ENCODE measurements around the gene KIRREL3. TPM values are rescaled to one million over a fixed set of nuclear protein-coding genes. Genes with fewer than 3 reads are reported as not detected.
A peak's percentile ranks its signal among the peaks of the same experiment; 100 is the strongest.

KIRREL3 gene
- total RNA-seq, 1 donor from 2014 or later, result not detected

- H3K4me3 Mint-ChIP-seq (ENCODE audit: low read depth), result no peak overlapping the region
- peaks cover 7% of the 10 kb centered on the region for H3K27me3 Mint-ChIP-seq (ENCODE audit: low read depth)
- H3K4me1 Mint-ChIP-seq (ENCODE audit: low read depth), result peaks cover 28% of the 10 kb centered on the region
- DNase-seq (ENCODE audit: low spot score), result no peak
- H3K36me3 Mint-ChIP-seq (ENCODE audit: low read depth), result no peaks in the 10 kb centered on the region
- no peaks in the 10 kb centered on the region for H3K9me3 Mint-ChIP-seq
- H3K27ac Mint-ChIP-seq, result no peak overlapping the region
- intact Hi-C loops (cut with micrococcal nuclease), result loop anchor here (2.0 kb wide), 2 partner anchors 65 to 115 kb away; partner anchors contain the start of genes DCPS and ST3GAL4
Measured at GRCh38 chr11:126419801-126420697, 580.5 kb downstream of the KIRREL3 start.

GRCh38 chr11:126418887-126419286, 581.7 kb downstream of the KIRREL3 start:
- peaks cover 28% of the 10 kb centered on the region for H3K4me1 Mint-ChIP-seq (ENCODE audit: low read depth)
- intact Hi-C loops (cut with micrococcal nuclease), result no loop called here
- DNase-seq (ENCODE audit: low spot score), result no peak
- H3K4me3 Mint-ChIP-seq (ENCODE audit: low read depth), result no peak overlapping the region
- no peaks in the 10 kb centered on the region for H3K9me3 Mint-ChIP-seq
- H3K27me3 Mint-ChIP-seq (ENCODE audit: low read depth), result peaks cover 7% of the 10 kb centered on the region
- no peak overlapping the region for H3K27ac Mint-ChIP-seq
- H3K36me3 Mint-ChIP-seq (ENCODE audit: low read depth), result no peaks in the 10 kb centered on the region

- H3K4me3 Mint-ChIP-seq (ENCODE audit: low read depth), result peak overlapping the region; percentile 39
- intact Hi-C loops (cut with micrococcal nuclease), result no loop called here
- no peak for DNase-seq (ENCODE audit: low spot score)
Measured at GRCh38 chr11:126417091-126417862, 583.3 kb downstream of the KIRREL3 start.

DNA sequence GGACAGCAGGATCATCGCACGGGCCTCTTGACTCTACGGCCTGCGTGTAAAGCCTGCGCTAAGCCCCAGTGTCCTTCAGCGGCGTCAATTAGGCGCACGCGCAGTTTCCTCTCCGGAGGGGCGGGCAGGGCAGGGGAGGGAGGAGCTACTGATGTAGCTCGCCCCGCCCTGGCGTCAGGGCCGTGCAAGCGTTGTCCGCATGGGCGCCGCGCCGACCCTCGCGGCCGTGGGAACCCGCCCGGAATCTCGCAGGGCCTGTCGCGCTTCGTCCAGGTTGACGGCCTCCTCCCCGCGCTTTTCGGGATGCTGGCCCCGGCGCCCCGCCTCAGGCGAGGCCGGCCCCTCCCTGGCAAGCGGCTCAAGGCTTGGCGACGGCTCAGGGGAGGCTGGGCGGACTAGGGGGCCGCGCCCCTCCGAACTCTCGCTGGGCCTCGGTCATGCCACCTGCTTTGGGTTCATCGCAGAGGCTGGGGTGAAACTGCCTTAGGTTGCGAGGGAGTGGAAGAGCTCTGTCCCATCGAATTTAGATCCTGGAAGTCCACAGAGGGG, 584.0 kb downstream of the KIRREL3 start:
- Mint-ChIP-seq H3K27me3 (ENCODE audit: low read depth) (peaks cover 7% of the 10 kb centered on the region), H3K4me3 (ENCODE audit: low read depth) (peak overlapping the region; percentile 48)
- intact Hi-C loops (cut with micrococcal nuclease), result no loop called here

More at GRCh38 chr11:126417091-126417862, 583.3 kb downstream of the KIRREL3 start:
- Mint-ChIP-seq H3K27me3 (ENCODE audit: low read depth) (peaks cover 7% of the 10 kb centered on the region), H3K36me3 (ENCODE audit: low read depth) (no peaks in the 10 kb centered on the region), H3K9me3 (no peaks in the 10 kb centered on the region), H3K4me1 (ENCODE audit: low read depth) (peaks cover 28% of the 10 kb centered on the region), H3K27ac (no peak overlapping the region)

DNA sequence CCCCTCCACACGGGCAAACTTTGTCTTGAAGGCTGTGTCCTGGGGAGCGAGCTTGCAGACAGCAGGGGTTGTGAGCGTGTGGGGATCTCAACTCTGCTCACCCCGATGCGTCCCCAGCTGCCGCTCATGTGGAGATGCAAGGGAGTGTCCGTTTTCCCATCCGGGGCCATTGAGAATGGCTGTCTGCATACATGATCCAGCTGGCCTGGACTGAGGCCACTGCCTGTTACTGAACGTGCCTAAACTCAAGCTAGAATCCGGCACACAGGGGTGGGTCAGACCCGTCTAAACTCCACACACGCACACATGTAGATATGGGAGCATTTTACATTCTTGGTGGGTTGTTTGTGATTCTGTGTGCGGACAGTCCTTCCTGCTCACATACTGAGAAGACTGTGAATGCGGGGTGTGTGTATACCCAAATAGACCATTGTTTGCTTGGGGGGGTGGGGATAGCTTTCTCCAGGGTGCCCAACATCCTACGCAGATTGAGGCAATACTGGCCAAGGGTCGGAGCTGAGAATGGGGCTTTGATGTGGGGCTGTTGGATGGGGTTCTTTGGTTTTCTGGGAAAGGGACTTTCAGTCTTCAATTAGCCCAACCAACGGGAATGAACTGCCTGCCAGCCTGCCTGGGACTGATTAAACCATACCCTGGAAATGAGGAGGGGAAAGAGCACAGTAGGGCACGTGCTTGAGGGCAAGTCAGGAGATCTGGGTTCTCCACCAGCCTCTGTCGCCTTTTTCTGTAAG, 584.7 kb downstream of the KIRREL3 start:
- Mint-ChIP-seq H3K36me3 (ENCODE audit: low read depth) (no peaks in the 10 kb centered on the region), H3K4me3 (ENCODE audit: low read depth) (peak overlapping the region; percentile 48), H3K4me1 (ENCODE audit: low read depth) (peaks cover 21% of the 10 kb centered on the region), H3K27ac (no peak overlapping the region), H3K9me3 (no peaks in the 10 kb centered on the region), H3K27me3 (ENCODE audit: low read depth) (peaks cover 7% of the 10 kb centered on the region)
- intact Hi-C loops (cut with micrococcal nuclease), result no loop called here
- no peak for DNase-seq (ENCODE audit: low spot score)

More for the DNA sequence above, 584.0 kb downstream of the KIRREL3 start:
- no peaks in the 10 kb centered on the region for H3K36me3 Mint-ChIP-seq (ENCODE audit: low read depth)
- H3K4me1 Mint-ChIP-seq (ENCODE audit: low read depth), result peaks cover 28% of the 10 kb centered on the region
- peak; percentile 60 for DNase-seq (ENCODE audit: low spot score)
- H3K9me3 Mint-ChIP-seq, result no peaks in the 10 kb centered on the region
- peak overlapping the region; percentile 51 for H3K27ac Mint-ChIP-seq

DNA sequence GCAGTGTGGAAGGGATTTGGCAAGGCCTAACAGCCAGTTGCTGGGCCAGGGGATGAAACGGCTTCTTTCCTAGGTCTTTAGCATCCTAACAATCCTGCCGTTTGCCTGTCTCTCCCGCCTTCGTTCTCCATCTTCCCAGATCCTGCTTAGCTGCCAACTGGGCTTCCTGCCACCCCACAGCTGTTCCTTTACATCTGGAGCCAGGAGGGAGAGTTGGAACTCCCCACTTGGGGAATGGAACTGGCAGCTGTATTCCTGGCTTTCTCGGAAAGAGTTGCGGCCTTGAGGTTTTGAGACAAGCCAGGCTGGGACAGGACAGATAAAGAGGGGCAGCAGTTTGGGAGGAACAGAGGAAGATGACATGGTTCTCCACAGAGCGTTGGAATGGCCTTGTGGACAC, 585.4 kb downstream of the KIRREL3 start:
- no peak overlapping the region for H3K4me3 Mint-ChIP-seq (ENCODE audit: low read depth)

GRCh38 chr11:126414615-126415014, 586.0 kb downstream of the KIRREL3 start:
- Mint-ChIP-seq H3K36me3 (ENCODE audit: low read depth) (no peaks in the 10 kb centered on the region), H3K4me3 (ENCODE audit: low read depth) (no peak overlapping the region), H3K27me3 (ENCODE audit: low read depth) (peaks cover 7% of the 10 kb centered on the region), H3K9me3 (no peaks in the 10 kb centered on the region), H3K4me1 (ENCODE audit: low read depth) (peaks cover 12% of the 10 kb centered on the region), H3K27ac (no peak overlapping the region)
- no peak for DNase-seq (ENCODE audit: low spot score)
- intact Hi-C loops (cut with micrococcal nuclease), result no loop called here

More for the DNA sequence above, 585.4 kb downstream of the KIRREL3 start:
- DNase-seq (ENCODE audit: low spot score), result no peak
- H3K27ac Mint-ChIP-seq, result no peak overlapping the region
- H3K36me3 Mint-ChIP-seq (ENCODE audit: low read depth), result no peaks in the 10 kb centered on the region
- peaks cover 17% of the 10 kb centered on the region for H3K4me1 Mint-ChIP-seq (ENCODE audit: low read depth)
- intact Hi-C loops (cut with micrococcal nuclease), result no loop called here
- peaks cover 7% of the 10 kb centered on the region for H3K27me3 Mint-ChIP-seq (ENCODE audit: low read depth)
- no peaks in the 10 kb centered on the region for H3K9me3 Mint-ChIP-seq

DNA sequence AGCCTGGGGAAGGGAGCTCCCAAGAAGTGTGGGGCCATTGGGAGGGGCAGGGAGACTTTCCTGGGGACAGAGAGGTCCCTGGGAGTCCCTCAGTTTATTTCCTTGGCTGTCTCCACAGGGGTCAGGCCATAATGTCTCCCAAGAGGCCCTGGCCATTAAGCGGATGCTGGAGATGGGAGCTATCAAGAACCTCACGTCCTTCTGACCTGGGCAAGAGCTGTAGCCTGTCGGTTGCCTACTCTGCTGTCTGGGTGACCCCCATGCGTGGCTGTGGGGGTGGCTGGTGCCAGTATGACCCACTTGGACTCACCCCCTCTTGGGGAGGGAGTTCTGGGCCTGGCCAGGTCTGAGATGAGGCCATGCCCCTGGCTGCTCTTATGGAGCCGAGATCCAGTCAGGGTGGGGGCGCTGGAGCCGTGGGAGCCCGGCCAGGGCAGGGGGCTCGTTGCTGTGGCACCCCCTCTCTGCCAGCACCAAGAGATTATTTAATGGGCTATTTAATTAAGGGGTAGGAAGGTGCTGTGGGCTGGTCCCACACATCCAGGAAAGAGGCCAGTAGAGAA, 586.6 kb downstream of the KIRREL3 start:
- intact Hi-C loops (cut with micrococcal nuclease), result no loop called here
- Mint-ChIP-seq H3K4me1 (ENCODE audit: low read depth) (peaks cover 12% of the 10 kb centered on the region), H3K4me3 (ENCODE audit: low read depth) (no peak overlapping the region), H3K27ac (no peak overlapping the region), H3K9me3 (no peaks in the 10 kb centered on the region), H3K27me3 (ENCODE audit: low read depth) (peaks cover 7% of the 10 kb centered on the region), H3K36me3 (ENCODE audit: low read depth) (no peaks in the 10 kb centered on the region)
- no peak for DNase-seq (ENCODE audit: low spot score)

DNA sequence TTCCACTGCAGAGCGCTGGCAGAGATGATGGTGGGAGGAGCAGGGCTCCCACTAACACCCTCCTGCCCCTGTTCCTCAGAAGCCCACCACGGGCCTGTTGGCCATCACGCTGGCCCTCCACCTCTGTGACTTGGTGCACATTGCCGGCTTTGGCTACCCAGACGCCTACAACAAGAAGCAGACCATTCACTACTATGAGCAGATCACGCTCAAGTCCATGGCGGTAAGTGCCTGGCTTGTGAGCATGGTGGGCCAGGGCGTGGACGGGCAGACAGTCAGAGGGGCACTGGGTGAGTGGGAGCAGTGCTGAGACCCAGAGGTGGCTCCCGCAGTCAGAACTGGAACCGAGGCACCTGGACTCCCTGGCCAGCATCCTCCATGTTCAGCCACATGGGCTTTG, 587.1 kb downstream of the KIRREL3 start:
- Mint-ChIP-seq H3K4me1 (ENCODE audit: low read depth) (peaks cover 12% of the 10 kb centered on the region), H3K9me3 (no peaks in the 10 kb centered on the region), H3K4me3 (ENCODE audit: low read depth) (no peak overlapping the region), H3K27me3 (ENCODE audit: low read depth) (peaks cover 5% of the 10 kb centered on the region), H3K36me3 (ENCODE audit: low read depth) (no peaks in the 10 kb centered on the region), H3K27ac (no peak overlapping the region)
- intact Hi-C loops (cut with micrococcal nuclease), result no loop called here
- no peak for DNase-seq (ENCODE audit: low spot score)

- Mint-ChIP-seq H3K27ac (no peak overlapping the region), H3K4me1 (ENCODE audit: low read depth) (peaks cover 10% of the 10 kb centered on the region), H3K36me3 (ENCODE audit: low read depth) (no peaks in the 10 kb centered on the region), H3K27me3 (ENCODE audit: low read depth) (no peaks in the 10 kb centered on the region), H3K4me3 (ENCODE audit: low read depth) (no peak overlapping the region), H3K9me3 (no peaks in the 10 kb centered on the region)
- DNase-seq (ENCODE audit: low spot score), result no peak
- intact Hi-C loops (cut with micrococcal nuclease), result no loop called here
Measured at GRCh38 chr11:126411971-126412381, 588.6 kb downstream of the KIRREL3 start.

GRCh38 chr11:126410649-126411048, 589.9 kb downstream of the KIRREL3 start:
- Mint-ChIP-seq H3K27ac (no peak overlapping the region), H3K4me3 (ENCODE audit: low read depth) (no peak overlapping the region), H3K4me1 (ENCODE audit: low read depth) (no peaks in the 10 kb centered on the region), H3K27me3 (ENCODE audit: low read depth) (no peaks in the 10 kb centered on the region), H3K9me3 (no peaks in the 10 kb centered on the region), H3K36me3 (ENCODE audit: low read depth) (no peaks in the 10 kb centered on the region)
- DNase-seq (ENCODE audit: low spot score), result no peak
- intact Hi-C loops (cut with micrococcal nuclease), result no loop called here

DNA sequence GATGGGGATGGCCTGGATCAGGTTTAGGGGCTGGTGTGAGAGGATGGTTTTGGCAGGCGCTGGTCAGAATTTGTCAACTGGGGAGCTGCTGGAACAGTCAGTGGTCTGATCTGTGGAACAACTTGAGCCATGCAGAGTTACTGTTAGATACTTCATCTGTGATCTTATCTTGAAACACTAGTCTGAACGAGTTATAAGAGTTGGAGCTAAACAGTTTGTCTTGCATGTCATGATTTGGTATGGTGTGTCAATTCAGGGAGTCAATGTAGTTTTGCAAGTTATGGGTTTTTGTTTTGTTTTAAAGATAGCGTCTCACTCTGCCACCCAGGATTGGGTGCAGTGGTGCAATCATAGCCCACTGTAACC, 591.0 kb downstream of the KIRREL3 start:
- Mint-ChIP-seq H3K9me3 (no peaks in the 10 kb centered on the region), H3K4me1 (ENCODE audit: low read depth) (no peaks in the 10 kb centered on the region), H3K4me3 (ENCODE audit: low read depth) (no peak overlapping the region), H3K27ac (no peak overlapping the region), H3K36me3 (ENCODE audit: low read depth) (no peaks in the 10 kb centered on the region), H3K27me3 (ENCODE audit: low read depth) (no peaks in the 10 kb centered on the region)
- no peak for DNase-seq (ENCODE audit: low spot score)
- intact Hi-C loops (cut with micrococcal nuclease), result no loop called here
